GM19372 (cell line): ENCODE data around the gene MAMDC4.

Source experiments
- ATAC-seq: cut with Tn5 transposase; IDR thresholded peaks from one replicate; pipeline ENCODE4 v1.9.1; 2021; ENCODE audit warnings: mild to moderate bottlenecking, low read depth, moderate library complexity; ENCODE audit not compliant: unreplicated experiment

The MAMDC4 gene

DNA sequence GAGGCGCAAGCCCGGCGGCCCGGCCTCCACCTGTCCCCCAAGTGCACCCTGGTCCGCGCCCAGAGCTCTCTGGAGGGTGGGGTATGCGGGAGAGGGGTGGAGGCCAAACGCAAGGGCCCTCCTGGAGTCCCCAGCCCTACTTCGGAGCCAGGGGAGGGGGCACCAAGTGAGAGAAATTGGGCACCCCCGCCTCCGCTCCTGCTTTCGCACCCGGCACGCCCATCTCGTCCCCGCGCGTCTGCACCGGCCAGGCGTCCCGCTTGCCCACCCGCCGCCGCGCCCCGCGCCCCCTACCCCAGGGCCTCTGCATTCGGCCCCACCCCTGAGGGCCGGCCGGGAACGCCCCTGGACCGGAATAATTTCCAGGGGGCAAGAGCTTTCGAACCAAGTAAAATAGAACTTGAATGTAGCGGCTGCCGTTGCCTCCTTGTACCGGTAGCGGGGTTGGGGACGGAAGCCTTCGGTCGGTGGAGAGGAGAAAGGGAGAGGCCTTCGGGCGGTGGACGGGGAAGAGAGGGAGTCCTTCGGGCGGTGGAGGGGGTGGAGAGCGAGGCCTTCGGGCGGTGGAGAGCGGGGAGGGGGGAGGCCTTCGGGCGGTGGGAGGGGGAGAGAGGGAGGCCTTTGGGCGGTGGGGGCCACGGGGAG is 3.6 kb upstream of the MAMDC4 start:
- ATAC-seq = no peak

GRCh38 chr9:136849038-136849959 is 2.8 kb upstream of the MAMDC4 start, which contains the start of gene PHPT1:
Gene PHPT1 (plus strand): TSS chr9:136849409. CDS start chr9:136849431, 22 bp downstream.
- ATAC-seq = peak; percentile 83

DNA sequence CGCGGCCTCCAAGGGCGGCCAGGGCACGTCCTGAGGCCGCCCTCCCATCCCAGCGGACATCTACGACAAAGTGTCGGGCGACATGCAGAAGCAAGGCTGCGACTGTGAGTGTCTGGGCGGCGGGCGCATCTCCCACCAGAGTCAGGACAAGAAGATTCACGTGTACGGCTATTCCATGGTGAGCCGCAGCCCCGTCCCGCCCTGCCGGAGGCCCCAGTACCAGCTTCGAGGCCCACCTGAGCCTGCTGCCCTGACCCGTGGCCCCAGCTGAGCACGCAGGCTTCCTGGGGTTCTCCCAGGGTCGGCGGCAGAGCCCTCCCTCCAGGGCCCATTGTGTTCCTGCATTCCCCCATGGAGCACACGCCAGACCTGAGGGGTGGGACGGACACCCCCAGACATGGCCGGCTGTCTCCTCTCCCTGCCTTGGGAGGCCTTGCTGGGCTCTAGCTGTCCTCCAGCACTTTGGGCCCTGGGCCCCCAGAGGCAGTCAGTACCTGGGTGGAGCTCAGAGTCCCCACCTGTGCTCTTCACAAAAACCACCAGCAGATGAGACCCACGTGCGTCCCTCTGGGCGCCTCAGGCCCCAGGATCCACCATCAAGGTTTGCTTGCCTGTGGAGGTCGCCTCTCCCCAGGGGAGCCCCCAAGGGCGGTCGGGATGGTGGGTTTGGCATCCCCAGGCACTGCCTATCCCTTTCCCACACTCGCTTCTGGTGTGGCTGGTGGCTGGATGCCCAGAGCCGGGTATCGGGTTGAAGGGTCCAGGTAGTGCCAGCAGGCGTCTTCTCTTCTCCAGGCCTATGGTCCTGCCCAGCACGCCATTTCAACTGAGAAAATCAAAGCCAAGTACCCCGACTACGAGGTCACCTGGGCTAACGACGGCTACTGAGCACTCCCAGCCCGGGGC is 1.9 kb upstream of the MAMDC4 start:
- ATAC-seq = no peak

DNA sequence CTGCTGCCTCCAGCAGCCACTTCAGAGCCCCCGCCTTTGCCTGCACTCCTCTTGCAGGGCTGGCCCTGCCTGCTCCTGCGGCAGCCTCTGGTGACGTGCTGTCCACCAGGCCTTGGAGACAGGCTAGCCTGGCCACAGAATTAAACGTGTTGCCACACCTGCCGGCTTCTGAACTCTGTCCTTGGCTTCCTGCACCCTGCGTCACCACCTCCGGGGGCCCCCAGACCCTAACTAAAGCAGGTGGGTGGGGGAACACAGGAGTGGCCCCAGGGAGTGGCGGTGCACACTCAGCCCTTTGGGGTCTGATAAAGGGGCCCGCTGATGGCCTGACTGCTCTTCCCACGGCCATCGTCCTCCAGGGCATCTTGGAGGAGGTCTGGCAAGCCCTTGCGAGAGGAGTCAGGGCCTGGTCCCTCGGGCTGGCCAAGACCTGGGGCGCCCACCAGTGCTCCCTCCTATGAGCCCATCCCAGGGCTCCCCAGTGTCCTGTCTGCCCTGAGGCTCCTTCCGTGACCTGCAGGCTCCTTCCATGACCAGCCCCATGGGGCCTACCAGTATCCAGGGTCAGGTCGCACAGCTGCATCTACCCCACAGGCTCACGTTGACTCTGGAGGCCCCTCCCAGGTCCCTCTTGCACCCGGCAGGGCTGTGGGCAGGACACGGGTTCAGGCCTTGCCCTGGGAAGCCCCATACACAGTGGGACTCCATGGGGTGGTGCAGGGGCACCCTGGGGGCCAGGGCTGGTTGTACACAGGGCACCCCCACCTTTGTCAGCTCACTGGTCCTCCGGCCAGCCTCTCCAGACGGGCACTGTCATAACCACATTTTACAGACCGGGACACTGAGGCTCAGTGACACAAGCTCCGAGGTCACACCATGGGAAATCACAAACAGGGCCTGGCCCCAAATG is 1.0 kb upstream of the MAMDC4 start:
- ATAC-seq = no peak

GRCh38 chr9:136852664-136853595 is 784 bp downstream of the MAMDC4 start:
- no peak for ATAC-seq

GRCh38 chr9:136853596-136854112 is 1.5 kb downstream of the MAMDC4 start:
- ATAC-seq = no peak

DNA sequence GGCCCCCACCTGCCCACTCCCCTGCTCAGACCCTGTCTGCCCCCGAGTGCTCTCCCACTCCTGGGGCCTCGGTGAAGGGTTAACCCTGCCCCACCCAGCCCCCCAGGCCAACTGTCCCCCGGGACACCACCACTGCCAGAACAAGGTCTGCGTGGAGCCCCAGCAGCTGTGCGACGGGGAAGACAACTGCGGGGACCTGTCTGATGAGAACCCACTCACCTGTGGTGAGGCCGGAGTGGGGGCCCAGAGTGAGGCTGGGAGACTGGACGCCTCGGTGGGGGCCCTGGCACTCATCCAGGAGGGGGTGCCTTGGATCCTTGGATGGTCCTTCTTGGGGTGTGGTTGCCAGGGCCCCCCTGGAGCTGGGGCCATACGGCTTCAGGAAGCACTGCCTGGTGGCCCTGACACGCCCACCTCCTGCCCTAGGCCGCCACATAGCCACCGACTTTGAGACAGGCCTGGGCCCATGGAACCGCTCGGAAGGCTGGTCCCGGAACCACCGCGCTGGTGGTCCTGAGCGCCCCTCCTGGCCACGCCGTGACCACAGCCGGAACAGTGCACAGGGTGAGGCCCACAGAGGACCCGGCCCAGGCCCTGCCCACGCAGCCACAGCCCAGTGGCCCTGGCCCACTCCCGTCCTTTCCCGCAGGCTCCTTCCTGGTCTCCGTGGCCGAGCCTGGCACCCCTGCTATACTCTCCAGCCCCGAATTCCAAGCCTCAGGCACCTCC is 2.1 kb downstream of the MAMDC4 start:
- ATAC-seq = no peak

- ATAC-seq = no peak
Observed at GRCh38 chr9:136854842-136855460, 2.8 kb downstream of the MAMDC4 start.

- no peak for ATAC-seq
Observed at GRCh38 chr9:136855461-136856078, 3.4 kb downstream of the MAMDC4 start.

GRCh38 chr9:136856079-136856476 is 3.9 kb downstream of the MAMDC4 start:
- ATAC-seq = no peak

GRCh38 chr9:136856541-136857141 is 4.5 kb downstream of the MAMDC4 start:
- no peak for ATAC-seq

GRCh38 chr9:136857166-136857565 is 5.0 kb downstream of the MAMDC4 start:
- no peak for ATAC-seq

- no peak for ATAC-seq
Observed at GRCh38 chr9:136857581-136858412, 5.7 kb downstream of the MAMDC4 start.

DNA sequence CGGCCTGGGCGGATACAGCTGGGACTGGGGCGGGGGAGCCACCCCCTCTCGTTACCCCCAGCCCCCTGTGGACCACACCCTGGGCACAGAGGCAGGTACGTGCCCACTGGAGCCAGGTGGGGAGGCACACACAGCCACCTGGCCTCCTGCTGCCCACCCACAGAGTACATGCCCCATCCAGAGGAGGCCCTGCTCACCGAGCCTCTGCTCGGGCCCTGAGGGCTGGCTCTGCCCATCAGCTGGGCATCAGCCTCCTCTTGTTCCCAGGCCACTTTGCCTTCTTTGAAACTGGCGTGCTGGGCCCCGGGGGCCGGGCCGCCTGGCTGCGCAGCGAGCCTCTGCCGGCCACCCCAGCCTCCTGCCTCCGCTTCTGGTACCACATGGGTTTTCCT is 6.3 kb downstream of the MAMDC4 start:
- no peak for ATAC-seq

DNA sequence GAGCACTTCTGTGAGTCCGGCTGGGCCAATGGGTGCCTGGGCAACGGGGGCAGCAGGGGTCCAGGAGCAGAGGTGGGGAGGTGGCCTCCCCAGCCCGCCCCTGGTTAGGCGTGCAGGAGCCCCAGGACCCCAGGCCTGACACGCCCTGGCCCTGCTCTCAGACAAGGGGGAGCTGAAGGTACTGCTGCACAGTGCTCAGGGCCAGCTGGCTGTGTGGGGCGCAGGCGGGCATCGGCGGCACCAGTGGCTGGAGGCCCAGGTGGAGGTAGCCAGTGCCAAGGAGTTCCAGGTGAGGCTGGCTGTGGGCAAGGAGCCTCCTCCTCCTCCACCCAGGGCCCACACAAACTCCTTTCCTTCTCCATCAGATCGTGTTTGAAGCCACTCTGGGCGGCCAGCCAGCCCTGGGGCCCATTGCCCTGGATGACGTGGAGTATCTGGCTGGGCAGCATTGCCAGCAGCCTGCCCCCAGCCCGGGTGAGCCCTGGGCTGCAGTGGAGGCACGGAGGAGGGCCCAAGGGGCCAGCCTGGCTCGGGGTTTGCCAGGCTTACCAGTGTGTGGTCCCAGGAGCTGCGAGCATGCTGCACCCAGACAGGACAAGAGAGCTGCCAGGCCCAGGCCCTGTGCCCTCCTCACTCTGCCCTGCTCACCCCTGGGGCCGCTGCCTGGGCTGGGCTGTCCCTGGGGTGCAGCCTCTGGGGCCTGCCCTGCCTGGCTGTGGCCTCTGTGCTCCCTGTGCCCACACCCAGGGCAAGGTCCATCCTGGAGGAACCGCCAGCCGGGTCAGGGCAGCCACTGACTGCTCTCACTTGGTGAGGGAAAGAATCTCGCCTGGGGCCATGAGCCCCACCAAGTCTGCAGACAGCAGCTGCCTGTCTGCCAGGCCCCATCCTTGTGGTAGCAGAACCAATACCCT is 7.0 kb downstream of the MAMDC4 start:
- ATAC-seq = no peak
